Smooth muscle cell of the brain vasculature (primary cell): ENCODE measurements around the gene APOBEC3H.
"Not testable (repeated sequence)": the region's sequence is repeated elsewhere in the genome, so short reads cannot be mapped to it uniquely, and the experiment has no call there.

Source experiments
- DNase-seq: peaks from one replicate; pipeline ENCODE4 v3.0.0-alpha.2; 2012; ENCODE audit warnings: low read depth, low spot score

Gene APOBEC3H

DNA sequence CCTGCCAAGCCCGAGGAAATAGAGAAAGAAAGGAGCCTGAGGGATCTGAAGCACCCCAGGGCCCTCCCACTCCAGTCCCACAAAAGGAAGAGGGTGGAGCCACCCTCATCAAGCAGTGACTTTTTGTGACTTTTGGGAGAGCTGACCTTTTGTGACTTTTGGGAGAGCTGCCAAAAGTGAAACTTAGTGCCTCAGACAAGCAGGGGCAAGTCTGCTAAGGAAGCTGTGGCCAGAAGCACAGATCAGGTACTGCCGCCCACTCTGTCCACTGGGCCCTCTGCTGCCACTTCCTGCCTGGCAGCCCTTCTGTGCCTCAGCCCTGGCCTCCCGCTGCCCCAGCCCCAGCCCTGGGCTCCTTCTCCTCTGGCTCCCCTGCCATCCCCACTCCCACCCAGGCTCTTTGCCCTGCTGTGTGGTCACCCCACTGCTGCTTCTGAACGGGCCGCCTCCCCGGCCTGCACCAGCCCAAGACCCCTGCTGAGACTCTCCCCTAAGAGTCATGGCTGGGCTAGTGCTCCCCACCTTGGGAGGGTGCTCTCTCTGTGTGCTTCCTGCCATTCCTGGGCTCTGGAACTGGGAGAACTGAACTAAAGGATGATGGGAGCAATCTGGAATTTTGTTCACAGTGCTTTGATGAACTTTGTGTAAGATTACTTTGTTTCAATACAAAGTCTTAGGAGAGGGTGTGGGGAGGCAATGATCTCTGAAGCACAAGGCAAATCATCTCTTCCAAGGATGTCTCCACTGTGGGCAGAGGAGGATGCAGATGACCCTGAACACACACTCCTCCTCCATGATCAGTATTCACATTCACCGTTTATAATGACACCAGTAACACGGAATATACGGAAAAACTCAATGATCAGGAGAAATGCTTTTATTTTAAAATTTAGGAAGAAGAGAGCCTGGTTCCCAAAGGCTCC is at the start of gene APOBEC3H:
Gene APOBEC3H (plus strand): TSS at position 147 of the 923 bp plus-strand sequence. CDS start 3,035 bp downstream, outside the sequence.
- DNase-seq: no peak

DNA sequence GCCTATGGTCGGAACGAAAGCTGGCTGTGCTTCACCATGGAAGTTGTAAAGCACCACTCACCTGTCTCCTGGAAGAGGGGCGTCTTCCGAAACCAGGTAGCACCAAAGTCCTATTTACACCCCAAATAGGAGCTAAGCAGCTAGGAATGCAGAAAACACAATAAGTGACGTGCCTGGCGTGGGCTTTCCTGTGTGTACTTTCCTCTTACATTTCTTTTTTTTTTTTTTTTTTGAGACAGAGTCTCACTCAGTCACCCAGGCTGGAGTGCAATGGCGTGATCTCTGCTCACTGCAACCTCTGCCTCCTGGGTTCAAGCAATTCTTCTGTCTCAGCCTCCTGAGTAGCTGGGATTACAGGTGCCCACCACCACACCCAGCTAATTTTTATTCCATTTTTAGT is 47.6 kb upstream of the APOBEC3H start:
- DNase-seq: not testable (repeated sequence)

DNA sequence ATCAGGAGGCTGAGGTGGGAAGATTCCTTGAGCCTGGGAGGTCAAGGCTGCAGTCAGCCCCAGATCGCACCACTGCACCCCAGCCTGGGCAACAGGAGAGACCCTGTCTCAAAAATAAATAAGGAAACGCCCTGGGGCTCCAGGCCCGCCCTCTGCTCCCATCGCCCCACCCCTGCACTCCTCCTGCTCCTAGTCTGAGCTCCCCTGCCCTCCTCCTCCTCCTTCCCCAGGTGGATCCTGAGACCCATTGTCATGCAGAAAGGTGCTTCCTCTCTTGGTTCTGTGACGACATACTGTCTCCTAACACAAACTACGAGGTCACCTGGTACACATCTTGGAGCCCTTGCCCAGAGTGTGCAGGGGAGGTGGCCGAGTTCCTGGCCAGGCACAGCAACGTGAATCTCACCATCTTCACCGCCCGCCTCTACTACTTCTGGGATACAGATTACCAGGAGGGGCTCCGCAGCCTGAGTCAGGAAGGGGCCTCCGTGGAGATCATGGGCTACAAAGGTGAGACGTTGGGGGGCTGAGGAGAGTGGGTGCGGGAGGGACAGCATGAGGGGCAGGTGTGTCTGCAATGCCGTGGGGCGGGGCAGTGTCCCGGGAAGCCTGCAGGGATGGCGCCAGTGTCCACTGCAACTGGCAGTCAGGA is 45.1 kb upstream of the APOBEC3H start:
- not testable (repeated sequence) for DNase-seq

DNA sequence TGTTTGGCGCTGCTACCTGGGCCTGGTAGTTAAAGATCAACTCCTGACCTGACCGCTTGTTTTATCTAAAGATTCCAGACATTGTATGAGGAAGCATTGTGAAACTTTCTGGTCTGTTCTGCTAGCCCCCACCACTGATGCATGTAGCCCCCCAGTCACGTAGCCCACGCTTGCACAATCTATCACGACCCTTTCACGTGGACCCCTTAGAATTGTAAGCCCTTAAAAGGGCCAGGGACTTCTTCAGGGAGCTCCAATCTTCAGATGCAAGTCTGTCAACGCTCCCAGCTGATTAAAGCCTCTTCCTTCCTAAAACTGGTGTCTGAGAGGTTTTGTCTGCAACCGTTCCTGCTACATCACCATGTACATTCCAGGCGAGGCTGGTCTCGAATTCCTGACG is 41.4 kb upstream of the APOBEC3H start:
- no peak for DNase-seq

DNA sequence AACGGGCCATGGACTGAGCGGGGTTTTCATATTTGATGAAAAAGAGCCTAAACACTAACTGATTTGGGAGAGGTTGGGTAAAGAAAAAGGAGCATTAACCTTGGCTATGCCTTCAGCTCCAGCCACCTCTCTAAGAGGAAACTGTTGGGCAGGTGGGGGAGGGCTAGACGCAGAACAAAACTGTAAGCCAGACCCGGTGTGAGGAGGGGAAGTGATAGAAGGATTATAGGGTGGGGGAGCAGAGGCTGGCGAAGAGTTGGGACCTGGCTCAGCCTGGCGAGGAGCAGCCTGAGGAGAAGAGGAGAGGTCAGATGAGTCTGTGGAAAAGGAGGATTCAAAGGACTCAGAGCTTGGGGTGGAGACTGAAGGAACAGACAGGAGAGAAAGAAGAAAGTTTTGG is 35.8 kb upstream of the APOBEC3H start:
- DNase-seq: not testable (repeated sequence)

DNA sequence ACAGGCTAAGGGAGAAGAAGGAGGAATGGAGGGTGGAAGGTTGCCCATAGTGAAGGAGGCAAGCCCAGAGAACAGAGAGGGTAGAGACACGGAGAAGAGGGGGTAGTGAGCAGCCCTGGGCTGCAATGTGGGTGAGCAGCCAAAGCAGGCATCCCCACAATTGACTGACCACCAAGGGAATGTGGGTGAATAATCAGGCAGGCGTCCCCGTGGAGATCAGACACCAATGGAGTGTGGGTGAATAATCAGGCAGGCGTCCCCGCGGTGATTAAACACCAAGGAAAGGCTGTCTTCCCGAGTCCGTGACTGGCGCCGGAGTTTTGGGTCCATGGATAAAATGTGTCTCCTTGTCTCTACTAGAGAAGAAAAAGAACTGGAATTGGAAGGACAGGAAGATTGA is 35.1 kb upstream of the APOBEC3H start:
- DNase-seq: not testable (repeated sequence)

DNA sequence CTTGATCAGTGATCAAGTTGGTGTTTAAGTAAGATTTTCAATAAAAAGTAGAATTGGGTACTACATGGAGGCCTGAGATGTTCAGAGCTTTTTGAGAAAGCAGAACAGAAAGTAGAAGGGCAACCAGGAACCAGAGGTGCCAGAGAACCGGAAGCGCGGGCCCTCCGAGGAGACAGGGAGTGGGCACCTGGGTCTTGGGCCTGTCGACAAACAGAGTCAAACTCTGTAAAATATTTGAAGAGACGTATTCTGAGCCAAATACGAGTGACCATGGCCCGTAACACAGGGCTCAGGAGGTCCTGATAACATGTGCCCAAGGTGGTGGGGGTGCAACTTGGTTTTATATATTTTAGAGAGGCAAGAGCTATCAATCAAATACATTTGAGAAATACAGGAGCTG is 33.1 kb upstream of the APOBEC3H start:
- DNase-seq: not testable (repeated sequence)

DNA sequence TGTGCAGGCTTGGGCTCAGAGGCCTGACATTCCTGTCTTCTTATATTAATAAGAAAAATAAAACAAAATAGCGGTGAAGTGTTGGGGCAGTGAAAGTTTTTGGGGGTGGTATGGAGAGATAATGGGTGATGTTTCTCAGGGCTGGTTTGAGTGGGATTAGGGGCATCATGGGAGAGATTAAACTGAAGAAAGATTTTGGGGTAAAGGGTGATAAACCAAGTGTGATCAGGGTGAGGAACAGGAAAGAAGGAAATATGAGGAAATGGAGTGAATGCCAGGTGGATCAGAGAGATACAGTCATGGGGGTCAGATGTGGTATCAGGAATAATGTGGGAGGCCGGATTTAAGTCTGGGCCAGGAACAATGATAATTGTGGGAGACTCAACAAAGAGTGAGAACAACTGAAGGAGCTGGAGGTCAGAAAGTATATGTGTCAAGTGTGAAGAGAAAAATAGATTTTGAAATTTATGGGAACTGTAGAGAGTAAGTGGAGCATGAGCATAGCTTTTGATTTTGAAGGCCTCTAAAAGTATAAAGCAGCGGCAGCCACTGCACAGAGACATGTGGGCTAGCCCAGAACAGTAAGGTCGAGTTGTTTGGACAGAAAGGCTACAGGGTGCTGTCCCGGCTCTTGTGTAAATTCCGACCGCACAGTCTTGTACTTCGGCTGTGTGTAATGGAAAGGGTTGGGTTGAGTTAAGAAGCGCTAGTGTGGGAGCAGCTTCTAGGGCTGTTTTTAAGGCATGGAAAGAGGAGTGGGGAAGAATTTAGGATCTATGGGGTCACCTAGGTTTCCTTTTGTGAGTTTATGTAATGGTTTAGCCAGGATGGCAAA is 30.4 kb upstream of the APOBEC3H start:
- DNase-seq: not testable (repeated sequence)

DNA sequence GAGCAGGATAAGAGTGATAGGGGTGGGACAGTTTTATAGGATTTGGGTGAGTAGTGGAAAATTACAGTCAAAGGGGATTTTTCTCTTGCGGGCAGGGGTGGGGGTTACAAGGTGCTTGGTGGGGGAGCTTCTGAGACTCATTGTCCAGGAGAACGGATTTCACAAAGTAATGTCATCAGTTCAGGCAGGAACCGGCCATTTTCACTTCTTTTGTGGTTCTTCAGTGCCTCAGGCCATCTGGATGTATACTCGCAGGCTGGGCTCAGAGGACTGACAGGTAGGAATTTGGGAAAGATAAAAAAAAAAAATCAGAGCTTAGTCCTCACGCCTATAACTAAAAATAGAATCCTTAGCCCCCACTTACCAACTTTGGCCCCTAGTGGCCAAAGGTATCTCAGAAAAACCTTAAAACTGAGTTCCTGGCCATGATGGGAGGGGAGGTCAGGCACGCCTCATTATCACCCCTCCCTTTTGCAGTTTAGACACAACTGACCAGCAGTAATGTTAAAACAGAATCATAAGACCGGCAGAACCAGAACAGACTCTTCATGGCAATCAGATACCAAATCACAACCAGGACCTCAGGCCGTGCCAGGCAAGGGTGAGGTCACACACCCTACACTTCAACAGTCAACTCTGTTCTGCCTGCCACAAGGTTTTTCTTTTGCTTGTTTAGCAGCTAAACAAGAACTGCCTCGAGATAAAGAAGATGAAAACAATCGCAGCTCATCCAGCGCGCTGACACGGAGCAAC is 28.8 kb upstream of the APOBEC3H start:
- no peak for DNase-seq

DNA sequence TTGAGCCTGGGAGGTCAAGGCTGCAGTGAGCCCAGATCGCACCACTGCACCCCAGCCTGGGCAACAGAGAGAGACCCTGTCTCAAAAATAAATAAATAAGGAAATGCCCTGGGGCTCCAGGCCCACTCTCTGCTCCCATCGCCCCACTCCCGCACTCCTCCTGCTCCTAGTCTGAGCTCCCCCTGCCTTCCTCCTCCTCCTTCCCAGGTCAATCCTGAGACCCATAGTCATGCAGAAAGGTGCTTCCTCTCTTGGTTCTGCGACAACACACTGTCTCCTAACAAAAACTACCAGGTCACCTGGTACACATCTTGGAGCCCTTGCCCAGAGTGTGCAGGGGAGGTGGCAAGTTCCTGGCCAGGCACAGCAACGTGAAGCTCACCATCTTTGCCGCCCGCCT is 26.9 kb upstream of the APOBEC3H start:
- DNase-seq: no peak

DNA sequence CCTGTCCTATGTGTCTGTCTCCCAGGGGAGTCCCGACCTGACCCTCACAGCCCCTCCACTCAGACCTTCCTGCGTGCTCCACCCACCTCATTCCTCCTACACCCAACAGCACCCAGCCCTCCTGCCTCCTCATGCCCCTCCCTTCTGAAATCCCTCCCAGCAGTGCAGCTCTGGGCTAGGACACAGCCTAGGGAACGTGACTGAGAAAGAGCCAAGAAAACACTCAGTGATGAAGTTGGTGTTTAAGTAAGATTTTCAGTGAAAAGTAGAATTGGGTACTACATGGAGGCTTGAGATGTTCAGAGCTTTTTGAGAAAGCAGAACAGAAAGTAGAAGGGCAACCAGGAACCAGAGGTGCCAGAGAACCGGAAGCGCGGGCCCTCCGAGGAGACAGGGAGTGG is 24.5 kb upstream of the APOBEC3H start:
- not testable (repeated sequence) for DNase-seq

DNA sequence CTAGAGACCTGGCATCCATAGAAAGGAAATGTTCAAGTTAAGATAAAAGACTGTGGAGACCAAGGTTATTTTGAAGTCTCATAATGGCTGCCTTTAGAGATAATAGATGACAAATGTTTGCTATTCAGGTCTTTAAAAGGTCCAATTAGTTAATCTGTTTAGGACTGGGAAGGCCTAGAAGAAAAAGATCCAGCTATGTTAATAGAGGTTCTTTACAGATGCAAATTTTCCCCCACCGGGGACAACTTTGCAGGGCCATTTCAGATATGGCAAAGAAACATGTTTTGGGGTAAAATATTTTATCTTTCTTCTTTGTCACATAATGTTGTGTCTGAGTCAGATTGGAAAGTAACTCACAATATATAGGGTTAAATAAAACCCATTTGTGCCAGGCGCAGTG is 23.1 kb upstream of the APOBEC3H start:
- no peak for DNase-seq

DNA sequence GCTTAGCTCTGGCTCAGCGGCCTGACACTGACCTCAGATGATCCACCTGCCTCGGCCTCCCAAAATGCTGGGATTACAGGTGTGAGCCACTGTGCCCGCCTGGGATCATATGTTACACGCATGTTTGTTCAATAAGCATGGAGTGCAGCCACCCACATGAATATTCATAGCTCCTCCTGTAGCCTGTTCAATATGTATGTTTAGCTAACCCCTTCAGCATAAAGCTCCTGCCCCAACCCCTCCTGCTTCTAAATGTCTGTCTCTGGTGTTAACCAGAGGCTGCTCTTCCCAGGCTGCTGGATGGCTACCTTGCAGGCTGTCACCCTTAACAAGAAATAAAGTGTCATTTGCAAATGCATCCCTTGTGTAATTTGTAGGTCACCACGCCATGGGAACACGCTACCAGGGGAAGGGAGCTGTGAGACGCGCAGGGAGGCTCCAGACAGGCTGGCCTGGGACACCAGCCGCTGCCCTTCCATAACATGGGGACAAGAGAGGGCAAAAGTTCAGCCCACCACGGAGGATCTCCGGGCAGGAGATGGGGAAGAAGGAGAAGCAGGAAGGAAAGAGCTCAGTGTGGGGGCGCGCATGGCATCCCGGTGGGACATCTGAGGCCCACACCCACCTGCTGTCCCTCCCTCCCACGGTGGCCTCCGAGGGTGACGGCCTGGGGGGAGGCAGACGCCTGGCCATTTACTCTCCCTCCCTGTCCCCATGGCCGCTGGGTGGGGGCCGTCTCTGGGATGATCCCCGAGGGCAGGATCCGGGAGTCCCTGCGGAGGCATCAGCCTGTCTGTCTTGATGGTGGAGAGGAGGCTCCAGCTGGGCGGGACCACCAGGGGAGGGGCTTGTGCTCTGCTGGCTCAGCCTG is 20.7 kb upstream of the APOBEC3H start:
- not testable (repeated sequence) for DNase-seq

DNA sequence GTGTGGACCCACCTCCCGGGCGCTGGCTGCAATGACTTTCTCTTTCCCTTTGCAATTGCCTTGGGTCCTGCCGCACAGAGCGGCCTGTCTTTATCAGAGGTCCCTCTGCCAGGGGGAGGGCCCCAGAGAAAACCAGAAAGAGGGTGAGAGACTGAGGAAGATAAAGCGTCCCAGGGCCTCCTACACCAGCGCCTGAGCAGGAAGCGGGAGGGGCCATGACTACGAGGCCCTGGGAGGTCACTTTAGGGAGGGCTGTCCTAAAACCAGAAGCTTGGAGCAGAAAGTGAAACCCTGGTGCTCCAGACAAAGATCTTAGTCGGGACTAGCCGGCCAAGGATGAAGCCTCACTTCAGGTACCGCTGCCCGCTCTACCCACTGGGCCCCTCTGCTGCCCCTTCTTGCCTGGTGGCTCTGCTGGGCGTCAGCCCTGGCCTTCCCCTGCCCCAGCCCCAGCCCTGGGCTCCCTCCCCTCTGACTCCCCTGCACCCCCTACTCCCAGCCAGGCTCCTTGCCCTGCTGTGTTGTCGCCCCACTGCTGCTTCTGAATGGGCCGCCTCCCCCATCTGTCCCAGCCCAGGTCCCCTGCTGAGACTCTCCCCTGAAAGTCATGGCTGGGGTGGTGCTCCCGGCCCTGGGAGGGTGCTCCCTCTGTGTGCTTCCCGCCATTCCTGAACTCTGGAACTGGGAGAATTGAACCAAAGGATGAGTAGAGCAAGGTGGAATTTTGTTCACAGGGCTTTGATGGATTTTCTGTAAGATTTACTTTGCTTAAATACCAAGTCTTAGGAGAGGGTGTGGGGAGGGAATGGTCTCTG is 19.8 kb upstream of the APOBEC3H start, which contains the start of gene APOBEC3G:
Gene APOBEC3G (plus strand): TSS at position 250 of the 815 bp plus-strand sequence. CDS start 87 bp downstream, at position 337.
- not testable (repeated sequence) for DNase-seq

DNA sequence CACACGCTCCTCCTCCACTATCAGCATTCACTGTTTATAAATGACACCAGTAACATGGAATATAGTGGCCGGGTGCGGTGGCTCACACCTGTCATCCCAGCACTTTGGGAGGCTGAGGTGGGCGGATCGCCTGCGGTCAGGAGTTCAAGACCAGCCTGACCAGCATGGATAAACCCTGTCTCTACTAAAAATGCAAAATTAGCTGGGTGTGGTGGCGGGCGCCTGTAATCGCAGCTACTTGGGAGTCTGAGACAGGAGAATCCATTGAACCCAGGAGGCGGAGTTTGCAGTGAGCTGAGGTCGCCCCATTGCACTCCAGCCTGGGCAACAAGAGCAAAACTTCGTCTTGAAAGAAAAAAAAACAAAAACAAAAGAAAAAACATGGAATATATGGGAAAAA is 19.1 kb upstream of the APOBEC3H start:
- DNase-seq: not testable (repeated sequence)

DNA sequence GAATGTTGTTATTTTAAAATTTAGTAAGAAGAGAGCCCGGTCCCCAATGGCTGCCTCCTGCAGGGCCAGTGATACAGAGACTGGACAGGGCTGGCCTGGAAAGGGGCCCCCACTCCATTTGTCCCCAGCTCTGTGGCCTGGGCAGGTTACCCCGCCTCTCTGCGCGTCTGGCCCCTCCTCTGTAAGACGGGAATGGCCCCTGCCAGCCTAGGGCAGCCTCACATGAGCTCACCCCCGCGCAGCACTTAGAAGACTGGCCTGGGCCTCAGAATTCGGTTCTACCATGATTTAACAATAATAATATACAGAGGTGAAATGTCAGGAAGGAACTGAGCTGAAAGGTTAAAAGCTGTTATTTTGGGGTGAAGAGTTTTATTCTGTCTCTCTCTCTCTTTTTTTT is 18.7 kb upstream of the APOBEC3H start:
- no peak for DNase-seq

DNA sequence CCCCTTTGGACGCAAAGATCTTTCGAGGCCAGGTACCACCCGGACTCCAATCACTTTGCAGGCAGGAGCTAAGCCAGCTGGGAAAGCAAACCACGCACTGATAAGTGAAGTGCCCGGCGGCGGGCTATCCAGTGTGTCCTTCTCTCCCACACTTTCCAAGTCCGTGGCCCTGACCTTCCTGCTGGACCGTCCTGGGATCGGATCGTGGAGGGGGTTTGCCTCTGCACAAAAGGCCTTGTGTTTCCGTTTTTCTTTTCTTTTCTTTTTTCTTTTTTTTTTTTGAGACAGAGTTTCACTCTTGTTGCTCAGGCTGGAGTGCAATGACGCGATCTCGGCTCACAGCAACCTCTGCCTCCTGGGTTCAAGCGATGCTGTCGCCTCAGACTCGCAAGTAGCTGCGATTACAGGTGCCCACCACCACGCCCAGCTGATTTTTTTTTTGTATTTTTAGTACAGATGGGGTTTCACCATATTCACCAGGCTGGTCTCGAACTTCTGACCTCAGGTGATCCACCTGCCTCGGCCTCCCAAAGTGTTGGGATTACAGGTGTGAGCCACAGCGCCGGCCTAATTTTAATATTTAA is 17.9 kb upstream of the APOBEC3H start:
- not testable (repeated sequence) for DNase-seq

DNA sequence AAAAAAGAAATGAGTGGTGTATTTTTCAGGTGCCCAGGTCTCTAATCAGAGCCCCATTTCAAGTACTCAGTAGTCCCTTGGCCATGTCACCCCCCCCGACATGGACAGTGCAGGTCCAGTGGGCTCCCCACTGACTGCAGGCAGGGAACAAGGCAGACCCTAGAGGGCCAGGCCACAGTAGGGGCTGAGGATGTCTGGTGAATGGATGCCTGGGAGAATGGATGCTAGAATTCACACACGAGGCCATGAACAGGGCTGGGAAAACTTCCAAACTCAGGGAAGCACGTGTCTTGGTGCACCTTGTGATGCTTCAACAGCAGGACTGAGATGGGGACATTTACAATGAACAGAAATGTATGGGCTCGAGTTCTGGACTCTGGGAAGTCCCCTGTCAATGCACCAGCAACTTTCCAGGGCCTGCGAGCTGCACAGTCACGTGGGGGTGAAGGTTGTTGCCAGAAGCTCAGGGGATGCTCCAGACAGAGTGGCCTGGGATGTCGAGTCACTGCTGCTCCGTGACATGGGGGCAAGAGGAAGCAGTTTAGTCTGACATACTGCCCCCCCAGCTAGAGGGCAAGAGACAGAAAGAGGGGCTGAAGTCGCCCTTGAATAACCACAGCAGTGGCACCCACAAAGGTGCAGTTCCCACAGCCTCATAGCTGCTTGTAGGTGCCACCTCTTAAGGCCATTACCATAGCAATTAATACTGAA is 16.8 kb upstream of the APOBEC3H start:
- no peak for DNase-seq
